GM04503 (cell line): ENCODE data around the gene TXLNA.
"Not testable (repeated sequence)": the region's sequence is repeated elsewhere in the genome, so short reads cannot be mapped to it uniquely, and the experiment has no call there.

ENCODE experiments used
- DNase-seq: peaks from one replicate; pipeline ENCODE4 v3.0.0-alpha.2; 2012; ENCODE audit warnings: low read depth

TXLNA gene

DNA sequence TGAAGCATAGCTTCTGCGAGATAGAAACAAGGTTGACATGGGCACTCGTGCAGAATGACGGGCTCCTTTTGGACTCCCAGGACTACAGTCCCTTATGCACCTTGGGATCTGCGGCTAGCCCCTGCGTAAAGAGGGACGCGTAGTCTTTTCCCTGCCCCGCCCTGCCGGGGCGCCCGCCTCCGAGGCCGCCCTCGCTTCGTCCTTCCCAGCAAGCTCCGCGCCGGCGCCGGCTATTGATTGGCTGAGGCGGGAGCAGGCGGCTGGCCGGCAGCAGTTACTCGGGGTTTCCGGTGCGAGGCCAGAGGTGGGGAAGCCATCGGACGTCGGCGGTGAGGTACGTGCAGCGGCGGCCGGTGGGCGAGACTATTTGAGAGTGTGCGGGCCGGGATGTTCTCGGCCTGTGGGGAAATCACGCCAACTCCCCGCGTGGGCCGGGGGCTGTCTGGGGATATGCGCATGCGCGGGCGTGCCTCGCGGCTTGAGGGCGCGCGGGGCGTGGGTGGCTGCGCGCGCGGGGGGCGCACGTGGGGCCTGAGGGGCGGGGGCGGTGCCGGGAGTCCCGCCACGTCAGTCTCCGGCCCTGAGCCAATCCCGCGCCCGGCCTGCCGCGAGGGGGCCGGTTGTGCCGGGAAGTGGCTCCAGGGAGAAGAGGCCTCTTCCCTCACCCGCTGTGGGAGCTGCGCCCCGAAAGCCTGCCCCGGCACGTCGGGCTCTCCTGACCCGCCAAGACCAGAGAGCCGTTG is at the start of gene TXLNA:
Gene TXLNA, plus strand, starts transcription at position 233 of the 743 bp plus-strand sequence. CDS start 671 bp downstream, outside the sequence.
- peak; percentile 60 for DNase-seq

- DNase-seq: not testable (repeated sequence)
Measured at GRCh38 chr1:32133950-32134280, 45.6 kb upstream of the TXLNA start.

DNA sequence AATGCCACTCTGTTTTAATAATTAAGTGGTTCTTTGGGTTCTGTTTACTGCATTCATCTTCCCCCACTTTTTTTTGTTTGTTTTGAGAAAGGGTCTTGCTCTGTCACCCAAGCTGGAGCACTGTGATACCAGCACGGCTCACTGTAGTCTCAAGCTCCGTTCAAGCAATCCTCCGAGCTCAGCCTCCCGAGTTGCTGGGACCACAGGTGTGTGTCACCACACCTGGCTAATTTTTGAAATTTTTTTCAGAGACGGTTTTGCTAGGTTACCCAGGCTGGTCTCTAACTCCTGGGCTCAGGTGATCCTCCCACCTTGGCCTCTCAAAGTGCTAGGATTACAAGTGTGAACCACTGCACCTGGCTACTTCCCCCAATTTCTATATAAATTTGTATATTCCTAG is 42.4 kb upstream of the TXLNA start:
- no peak for DNase-seq

DNA sequence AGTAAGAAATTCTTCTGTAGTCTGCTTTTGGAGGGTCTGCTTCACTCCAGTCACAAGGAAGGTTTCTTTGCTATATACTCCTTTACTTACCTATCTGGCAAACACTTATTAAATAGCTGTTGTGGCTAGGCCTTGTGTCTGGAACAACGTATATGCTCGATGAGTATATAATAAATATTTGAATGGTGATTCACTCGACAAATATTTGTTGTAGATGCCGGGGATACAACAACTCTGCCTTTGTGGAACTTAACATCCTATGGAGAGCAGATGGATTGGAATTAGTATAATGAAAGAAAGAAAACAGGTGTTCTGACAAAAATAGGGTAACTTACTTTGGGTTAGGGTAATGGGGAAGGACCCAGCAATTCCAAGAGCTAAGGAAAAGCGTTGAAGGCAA is 40.5 kb upstream of the TXLNA start:
- DNase-seq: no peak

DNA sequence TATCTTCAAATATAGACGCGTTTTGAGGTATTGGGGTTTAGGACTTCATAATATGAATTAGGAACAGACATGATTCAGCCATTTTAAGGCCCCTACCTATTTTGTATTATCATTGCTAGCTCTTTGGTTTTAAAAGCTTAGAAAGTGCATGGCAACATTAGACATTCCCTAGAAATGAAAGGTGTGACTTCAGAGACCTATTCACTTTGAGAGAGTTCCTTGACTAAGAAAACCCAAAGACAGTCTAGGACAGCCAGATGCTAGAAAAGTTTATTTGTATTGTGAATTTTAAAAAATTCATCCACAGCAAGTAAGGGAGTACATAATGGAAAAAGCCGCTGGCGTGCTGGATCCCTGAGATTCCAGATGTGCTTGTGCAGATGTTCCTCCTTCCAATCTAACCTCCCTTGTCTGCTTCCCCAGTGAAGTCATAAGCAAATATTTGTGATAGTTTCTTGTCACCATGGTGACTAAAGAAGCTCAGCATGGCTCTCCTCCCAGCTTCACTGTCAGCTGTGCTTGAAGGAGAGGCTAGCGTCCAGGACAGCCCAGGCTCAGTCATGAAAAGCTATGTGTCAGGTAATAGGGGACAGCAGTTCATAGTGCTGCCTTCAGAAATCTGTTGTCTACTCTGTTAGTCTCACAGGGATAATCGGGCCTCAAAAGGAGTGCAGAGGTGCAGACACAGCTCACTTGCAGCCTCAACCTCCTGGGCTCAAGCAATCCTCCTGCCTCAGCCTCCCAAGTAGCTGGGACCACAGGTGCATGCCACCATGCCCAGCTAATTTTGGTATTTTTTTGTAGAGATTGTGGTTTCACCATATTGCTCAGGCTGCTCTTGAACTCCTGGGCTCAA is 36.8 kb upstream of the TXLNA start:
- peak; percentile 91 for DNase-seq

DNA sequence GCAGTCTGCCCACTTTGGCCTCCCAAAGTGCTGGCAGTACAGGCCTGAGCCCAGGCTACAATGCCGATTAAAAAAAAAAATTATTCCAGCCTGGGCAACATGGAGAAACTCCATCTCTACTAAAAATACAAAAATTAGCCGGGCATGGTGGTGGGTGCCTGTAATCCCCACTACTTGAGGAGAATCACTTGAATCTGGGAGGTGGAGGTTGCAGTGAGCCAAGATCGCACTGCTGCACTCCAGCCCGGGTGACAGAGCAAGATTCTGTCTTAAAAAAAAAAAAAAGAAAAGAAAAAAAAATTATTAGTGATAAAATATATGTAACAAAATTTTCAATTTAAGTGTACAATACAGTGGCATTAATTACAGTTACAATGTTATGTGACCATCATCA is 36.2 kb upstream of the TXLNA start:
- not testable (repeated sequence) for DNase-seq

DNA sequence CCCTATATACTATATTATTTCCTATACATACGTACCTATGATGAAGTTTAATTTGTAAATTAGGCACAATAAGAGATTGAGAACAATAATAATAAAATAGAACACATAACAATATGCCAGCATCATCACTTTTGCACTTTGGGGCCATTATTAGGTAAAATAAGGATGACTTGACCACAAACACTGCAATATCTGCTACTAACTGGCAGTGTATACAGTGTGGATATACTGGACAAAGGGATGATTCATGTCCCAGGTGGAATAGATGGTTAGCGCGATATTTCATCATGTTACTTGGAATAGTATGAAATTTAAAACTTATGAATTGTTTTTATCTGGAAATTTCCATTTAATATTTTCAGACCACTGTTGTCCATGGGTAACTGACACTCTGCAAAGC is 35.4 kb upstream of the TXLNA start:
- no peak for DNase-seq

- DNase-seq: not testable (repeated sequence)
Measured at GRCh38 chr1:32147799-32148198, 31.7 kb upstream of the TXLNA start.

DNA sequence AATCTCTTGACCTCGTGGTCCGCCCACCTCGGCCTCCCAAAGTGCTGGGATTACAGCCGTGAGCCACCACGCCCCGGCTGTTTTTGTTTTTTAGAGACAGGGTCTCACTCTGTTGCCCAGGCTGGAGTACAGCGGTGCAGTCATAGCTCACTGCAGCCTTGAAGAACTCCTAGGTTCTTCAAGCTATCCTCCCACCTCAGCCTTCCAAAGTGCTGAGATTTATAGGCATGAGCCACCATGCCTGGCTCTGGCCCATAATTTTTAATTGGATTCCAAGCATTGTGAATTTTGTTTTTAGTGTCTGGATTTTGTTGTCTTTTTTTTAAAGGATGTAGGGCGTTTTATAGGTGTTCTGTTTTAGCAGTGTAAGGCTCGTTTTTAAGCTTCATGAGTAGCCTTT is 28.6 kb upstream of the TXLNA start:
- no peak for DNase-seq

GRCh38 chr1:32151319-32151787 is 28.1 kb upstream of the TXLNA start:
- DNase-seq: peak; percentile 29

GRCh38 chr1:32159189-32159588 is 20.3 kb upstream of the TXLNA start:
- no peak for DNase-seq

DNA sequence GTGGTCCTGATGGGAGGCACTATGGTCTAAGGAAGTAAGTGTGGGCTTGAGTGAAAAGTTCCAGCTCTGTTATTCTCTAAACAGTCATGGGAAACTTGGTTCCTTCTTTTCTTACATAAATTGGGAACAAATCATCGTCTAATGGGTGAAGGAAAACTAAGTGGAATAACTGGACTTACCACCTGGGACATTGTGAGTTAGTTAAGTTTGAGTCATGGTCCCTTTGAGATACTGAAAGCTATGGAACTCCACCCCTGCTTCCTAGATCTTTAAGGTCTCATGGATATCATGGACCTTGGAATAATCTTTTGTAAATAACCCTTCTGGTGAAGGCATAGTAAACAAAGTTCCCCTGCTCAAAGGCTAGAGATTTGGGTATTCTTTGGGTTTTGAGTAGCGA is 16.1 kb upstream of the TXLNA start:
- DNase-seq: no peak

DNA sequence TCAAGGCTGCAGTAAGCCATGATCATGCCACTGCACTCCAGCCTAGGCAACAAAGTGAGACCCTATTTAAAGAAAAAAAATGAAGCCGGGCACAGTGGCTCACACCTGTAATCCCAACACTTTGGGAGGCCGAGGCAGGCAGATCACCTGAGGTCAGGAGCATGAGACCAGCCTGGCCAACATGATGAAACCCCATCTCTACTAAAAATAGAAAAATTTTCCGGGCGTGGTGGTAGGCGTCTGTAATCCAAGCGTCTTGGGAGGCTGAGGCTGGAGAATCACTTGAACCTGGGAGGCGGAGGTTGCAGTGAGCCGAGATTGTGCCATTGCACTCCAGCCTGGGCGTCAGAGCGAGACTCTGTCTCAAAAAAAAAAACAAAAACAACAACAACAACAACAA is 13.8 kb upstream of the TXLNA start:
- not testable (repeated sequence) for DNase-seq

GRCh38 chr1:32170991-32171390 is 8.5 kb upstream of the TXLNA start:
- no peak for DNase-seq

DNA sequence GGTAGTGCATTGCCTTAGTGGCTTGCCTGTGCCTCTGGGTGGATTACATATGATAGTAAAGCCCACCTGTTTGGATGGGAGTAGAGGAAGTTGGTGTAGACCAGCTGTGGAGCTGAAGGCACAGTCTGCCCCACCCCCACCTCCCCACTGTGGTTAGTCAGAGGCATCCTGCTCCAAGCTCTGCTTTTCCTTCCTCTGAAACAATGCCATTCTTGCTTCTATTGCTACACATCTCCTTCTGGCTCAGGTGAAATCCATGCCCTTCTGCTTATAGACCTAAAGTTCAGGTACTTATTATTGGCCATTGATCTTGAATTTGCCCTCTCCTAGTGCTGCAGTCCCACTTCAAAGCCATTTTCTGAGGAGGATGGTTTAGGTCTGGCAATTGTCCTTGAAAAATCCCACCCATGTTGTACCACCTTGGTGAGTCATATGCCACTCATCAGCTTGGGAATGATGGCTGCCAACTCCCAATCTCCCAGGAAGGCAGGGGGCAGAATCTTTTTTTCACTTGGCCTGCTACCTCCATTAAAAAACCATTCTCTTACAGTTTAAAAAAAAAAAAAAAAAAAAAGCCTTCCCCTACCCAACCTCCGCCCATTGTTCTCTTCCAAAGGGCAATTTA is 6.7 kb upstream of the TXLNA start:
- no peak for DNase-seq

- DNase-seq: no peak
Measured at GRCh38 chr1:32178380-32179192, 889 bp upstream of the TXLNA start.

GRCh38 chr1:32179193-32179442 is 357 bp upstream of the TXLNA start:
- no peak for DNase-seq

DNA sequence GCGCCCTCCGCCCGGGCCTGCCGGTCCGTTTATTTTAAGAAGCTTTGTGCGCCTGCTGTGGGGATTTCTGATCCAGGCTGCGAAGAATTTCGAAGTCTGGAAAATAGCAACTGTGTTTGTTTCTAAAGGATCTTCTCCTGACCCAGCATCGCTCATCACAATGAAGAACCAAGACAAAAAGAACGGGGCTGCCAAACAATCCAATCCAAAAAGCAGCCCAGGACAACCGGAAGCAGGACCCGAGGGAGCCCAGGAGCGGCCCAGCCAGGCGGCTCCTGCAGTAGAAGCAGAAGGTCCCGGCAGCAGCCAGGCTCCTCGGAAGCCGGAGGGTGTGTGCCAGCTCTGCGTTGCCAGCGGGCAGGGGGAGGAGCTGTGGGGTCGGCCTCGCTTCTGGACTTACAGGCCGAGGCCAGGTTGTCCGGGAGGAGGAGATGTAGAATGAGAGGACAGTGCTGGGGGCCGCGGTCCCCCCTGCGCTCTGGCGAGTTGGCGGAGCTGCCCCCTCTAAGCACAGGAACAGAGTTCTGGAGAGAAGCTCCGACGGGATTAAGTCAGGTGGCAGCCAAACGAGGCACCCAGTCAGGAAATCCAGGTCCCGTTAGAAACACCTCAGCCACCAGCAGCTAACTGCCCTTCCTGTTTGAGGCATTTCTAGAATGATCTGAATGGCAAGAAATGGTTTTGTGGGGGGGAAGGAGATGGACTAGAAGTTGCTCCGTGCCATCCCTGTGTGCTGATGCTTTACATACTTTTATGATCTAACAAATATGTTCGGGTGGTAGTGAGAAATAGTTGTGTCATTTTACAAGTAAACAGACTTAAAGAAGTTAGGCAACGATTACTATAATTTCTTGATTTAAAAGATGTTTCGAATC is 948 bp downstream of the TXLNA start:
- DNase-seq: no peak

DNA sequence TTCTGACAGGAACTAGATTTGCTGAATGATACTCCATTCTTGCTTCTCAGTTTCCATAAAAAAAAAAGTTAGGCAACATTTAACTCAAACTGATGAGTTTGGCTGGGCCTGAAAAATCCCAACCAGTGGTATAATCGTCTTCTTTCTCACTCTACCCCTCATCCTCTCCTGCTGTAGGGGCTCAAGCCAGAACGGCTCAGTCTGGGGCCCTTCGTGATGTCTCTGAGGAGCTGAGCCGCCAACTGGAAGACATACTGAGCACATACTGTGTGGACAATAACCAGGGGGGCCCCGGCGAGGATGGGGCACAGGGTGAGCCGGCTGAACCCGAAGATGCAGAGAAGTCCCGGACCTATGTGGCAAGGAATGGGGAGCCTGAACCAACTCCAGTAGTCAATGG is 1.6 kb downstream of the TXLNA start:
- DNase-seq: no peak

DNA sequence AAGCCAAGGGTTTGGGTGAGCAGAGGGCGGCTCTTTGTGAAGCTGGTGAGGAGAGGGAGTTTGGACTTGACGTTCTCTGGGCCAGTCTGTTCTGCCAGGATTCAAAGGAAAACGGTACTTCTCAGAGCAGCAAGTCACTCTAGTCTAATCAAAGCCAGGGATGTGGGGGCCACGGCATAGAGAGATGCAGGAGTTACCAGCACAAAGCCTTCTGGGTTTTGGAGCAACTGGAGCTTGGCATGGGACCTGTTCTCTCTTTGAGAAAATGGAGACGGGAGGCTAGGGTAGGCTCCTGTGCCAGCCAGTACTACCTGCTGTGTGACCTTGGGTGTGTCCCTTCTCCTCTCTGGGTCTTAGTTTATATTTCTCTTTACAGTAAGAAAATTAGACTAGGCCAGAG is 2.1 kb downstream of the TXLNA start:
- DNase-seq: no peak

- DNase-seq: no peak
Measured at GRCh38 chr1:32182060-32182459, 2.6 kb downstream of the TXLNA start.
